ENCODE measurements around the gene GOLIM4.

GRCh38 chr3:168117059-168117458, 21.3 kb upstream of the GOLIM4 start:
- TF ChIP-seq, protein P1, sequence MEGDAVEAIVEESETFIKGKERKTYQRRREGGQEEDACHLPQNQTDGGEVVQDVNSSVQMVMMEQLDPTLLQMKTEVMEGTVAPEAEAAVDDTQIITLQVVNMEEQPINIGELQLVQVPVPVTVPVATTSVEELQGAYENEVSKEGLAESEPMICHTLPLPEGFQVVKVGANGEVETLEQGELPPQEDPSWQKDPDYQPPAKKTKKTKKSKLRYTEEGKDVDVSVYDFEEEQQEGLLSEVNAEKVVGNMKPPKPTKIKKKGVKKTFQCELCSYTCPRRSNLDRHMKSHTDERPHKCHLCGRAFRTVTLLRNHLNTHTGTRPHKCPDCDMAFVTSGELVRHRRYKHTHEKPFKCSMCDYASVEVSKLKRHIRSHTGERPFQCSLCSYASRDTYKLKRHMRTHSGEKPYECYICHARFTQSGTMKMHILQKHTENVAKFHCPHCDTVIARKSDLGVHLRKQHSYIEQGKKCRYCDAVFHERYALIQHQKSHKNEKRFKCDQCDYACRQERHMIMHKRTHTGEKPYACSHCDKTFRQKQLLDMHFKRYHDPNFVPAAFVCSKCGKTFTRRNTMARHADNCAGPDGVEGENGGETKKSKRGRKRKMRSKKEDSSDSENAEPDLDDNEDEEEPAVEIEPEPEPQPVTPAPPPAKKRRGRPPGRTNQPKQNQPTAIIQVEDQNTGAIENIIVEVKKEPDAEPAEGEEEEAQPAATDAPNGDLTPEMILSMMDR (IDR thresholded peaks at IDR 0.05): no peak
- TF ChIP-seq POLR2AphosphoS5 (IDR thresholded peaks at IDR 0.05; ENCODE audit: low read depth, low read length): no peak

All from Panc1 (cell line).